Measurements from ENCODE around the gene ZNF157. TPM values are rescaled to one million over a fixed set of nuclear protein-coding genes. Genes with fewer than 3 reads are reported as not detected.

The ZNF157 gene
- 0.14 TPM in 2 replicates for total RNA-seq

GRCh38 chrX:47370278-47370677 lies at the start of gene ZNF157:
Gene ZNF157, plus strand, starts transcription at chrX:47370578. Its CDS starts 91 bp downstream, at chrX:47370669.

Other genes with a start within 250 kb of the ZNF157 start
- 85.0 and 96.4 TPM in 2 replicates for gene NDUFB11, start 225.9 kb upstream of the ZNF157 start, total RNA-seq
- gene RBM10, start 225.4 kb upstream of the ZNF157 start, total RNA-seq, result 33.4 and 41.7 TPM in 2 replicates
- 217 and 276 TPM in 2 replicates for gene UBA1, start 176.7 kb upstream of the ZNF157 start, total RNA-seq
- gene CDK16, start 151.9 kb upstream of the ZNF157 start, total RNA-seq, result 137 and 190 TPM in 2 replicates
- 12.9 and 14.6 TPM in 2 replicates for gene USP11, start 137.6 kb upstream of the ZNF157 start, total RNA-seq
- gene ZNF41, start 112.6 kb downstream of the ZNF157 start, total RNA-seq, result 3.9 and 7.4 TPM in 2 replicates
- 32.3 and 36.0 TPM in 2 replicates for gene ARAF, start 190.6 kb downstream of the ZNF157 start, total RNA-seq
- gene TIMP1, start 211.9 kb downstream of the ZNF157 start, total RNA-seq, result 248 and 302 TPM in 2 replicates
- gene SYN1, start 249.3 kb downstream of the ZNF157 start, total RNA-seq, result 0.33 and 0.63 TPM in 2 replicates